Measurements from ENCODE around the gene ZBTB11. TPM values are rescaled to one million over a fixed set of nuclear protein-coding genes. Genes with fewer than 3 reads are reported as not detected.

Gene ZBTB11
- total RNA-seq, 1 experiment from 2014 or later: 14.8 TPM

- Histone ChIP-seq H3K4me1 (ENCODE audit: insufficient read depth, low read length) (no peaks in the 10 kb centered on the region), H2AFZ (ENCODE audit: low read length) (no peak overlapping the region), H3K56ac (ENCODE audit: insufficient read length, low read depth, low read length) (no peak overlapping the region), H3K14ac (ENCODE audit: insufficient read depth, low read length) (no peak overlapping the region), H3K27ac (ENCODE audit: insufficient read length, low read depth, low read length) (no peak overlapping the region), H3K79me1 (ENCODE audit: insufficient read depth, low read depth, low read length, poor library complexity, severe bottlenecking) (peaks cover 3% of the 10 kb centered on the region), H3K9ac (ENCODE audit: extremely low read depth, insufficient read length, low read length) (peak overlapping the region; percentile 74), H3K4me2 (ENCODE audit: insufficient read depth, insufficient read length, low read length) (peak overlapping the region; percentile 75), H2BK15ac (ENCODE audit: low read depth, low read length) (no peak overlapping the region), H4K20me1 (ENCODE audit: control insufficient read depth, insufficient read depth, insufficient read length) (no peaks in the 10 kb centered on the region), H3K4ac (ENCODE audit: low read depth, low read length) (no peak overlapping the region), H2BK5ac (ENCODE audit: insufficient read length, low read length) (no peak overlapping the region), H3K18ac (ENCODE audit: insufficient read length, low read depth, low read length) (no peak overlapping the region), H2BK12ac (ENCODE audit: insufficient read length, low read depth, low read length) (no peak overlapping the region), H2AK5ac (ENCODE audit: insufficient read length, low read length) (no peak overlapping the region), H2BK120ac (ENCODE audit: low read depth, low read length, poor library complexity, severe bottlenecking) (no peak overlapping the region), H2BK20ac (ENCODE audit: low read depth, low read length, poor library complexity, severe bottlenecking) (no peak overlapping the region), H3T11ph (ENCODE audit: low read length) (no peak overlapping the region), H3K23me2 (ENCODE audit: insufficient read length, low read depth, low read length, poor library complexity, severe bottlenecking) (peaks cover 6% of the 10 kb centered on the region), H3K23ac (ENCODE audit: insufficient read length, low read depth, low read length) (no peak overlapping the region), H4K91ac (ENCODE audit: insufficient read length, low read depth, low read length) (no peak overlapping the region), H4K5ac (ENCODE audit: insufficient read length, low read depth, low read length) (no peak overlapping the region), H4K8ac (replicated peaks; ENCODE audit: insufficient read length, low read depth, low read length) (no peak overlapping the region), H3K27me3 (ENCODE audit: insufficient read depth, low read length) (no peaks in the 10 kb centered on the region), H3K79me2 (ENCODE audit: insufficient read depth, low read length) (no peaks in the 10 kb centered on the region), H3K9me3 (ENCODE audit: control insufficient read depth, low read depth, low read length) (no peaks in the 10 kb centered on the region)
- TF ChIP-seq CTCF (conservative IDR thresholded peaks at IDR 0.05): no peak
- H3K4me1 Mint-ChIP-seq: peaks cover 15 to 21% of the 10 kb centered on the region in 2 experiments
- H3K9me3 Mint-ChIP-seq: no peaks in the 10 kb centered on the region
- no CpG with 5 or more reads among the region's 21 CpGs for WGBS (ENCODE audit: extremely low coverage, insufficient read length, low lambda C conversion rate)
- H3K36me3 Mint-ChIP-seq (ENCODE audit: insufficient read depth in 1 of 3, low read depth in 3 of 3): peaks cover 2 to 32% (median 24%) of the 10 kb centered on the region in 3 experiments; a peak in 6 of 7 replicates
- peak; percentile 37 for DNase-seq
- H3K27me3 Mint-ChIP-seq (ENCODE audit: low read depth): no peaks in the 10 kb centered on the region
- H3K27ac Mint-ChIP-seq: peak overlapping the region; percentile 43 to 95 (median 92); a peak in 6 of 7 replicates
- H3K4me3 Mint-ChIP-seq: peak overlapping the region; percentile 97 to 98
Measured at GRCh38 chr3:101725194-101725889, 48.4 kb upstream of the ZBTB11 start.

Data from H9 (cell line).